Measurements from ENCODE around the gene RAB14.

RAB14 gene

GRCh38 chr9:121201738-121202533 lies at the start of gene RAB14:
Gene RAB14 (minus strand): TSS chr9:121201869. CDS start chr9:121193412, 8,457 bp downstream.
- peak; percentile 98 for DNase-seq (ENCODE audit: low read depth)
- H3K4me3 ChIP-seq (ENCODE audit: low read length): peak within 1 kb of the TSS; percentile 86
- TF ChIP-seq CTCF (IDR thresholded peaks at IDR 0.05; ENCODE audit: insufficient read depth, low read depth, low read length, missing control alignments): peak; percentile 59

GRCh38 chr9:121249563-121249962 lies 47.9 kb upstream of the RAB14 start:
- no peak for DNase-seq (ENCODE audit: low read depth)
- H3K4me3 ChIP-seq (ENCODE audit: low read length): no peak overlapping the region
- TF ChIP-seq CTCF (IDR thresholded peaks at IDR 0.05; ENCODE audit: insufficient read depth, low read depth, low read length, missing control alignments): no peak

- H3K4me3 ChIP-seq (ENCODE audit: low read length): no peak overlapping the region
- TF ChIP-seq CTCF (IDR thresholded peaks at IDR 0.05; ENCODE audit: insufficient read depth, low read depth, low read length, missing control alignments): no peak
- peak; percentile 30 for DNase-seq (ENCODE audit: low read depth)
Measured at GRCh38 chr9:121246821-121247561, 45.3 kb upstream of the RAB14 start.

GRCh38 chr9:121242959-121243346 lies 41.3 kb upstream of the RAB14 start:
- DNase-seq (ENCODE audit: low read depth): no peak

GRCh38 chr9:121242219-121242958 lies 40.7 kb upstream of the RAB14 start:
- DNase-seq (ENCODE audit: low read depth): peak; percentile 39
- TF ChIP-seq CTCF (IDR thresholded peaks at IDR 0.05; ENCODE audit: insufficient read depth, low read depth, low read length, missing control alignments): no peak
- no peak overlapping the region for H3K4me3 ChIP-seq (ENCODE audit: low read length)

More at GRCh38 chr9:121242959-121243346, 41.3 kb upstream of the RAB14 start:
- TF ChIP-seq CTCF (IDR thresholded peaks at IDR 0.05; ENCODE audit: insufficient read depth, low read depth, low read length, missing control alignments): no peak
- no peak overlapping the region for H3K4me3 ChIP-seq (ENCODE audit: low read length)

GRCh38 chr9:121240472-121241135 lies 38.9 kb upstream of the RAB14 start:
- no peak for TF ChIP-seq CTCF (IDR thresholded peaks at IDR 0.05; ENCODE audit: insufficient read depth, low read depth, low read length, missing control alignments)
- DNase-seq (ENCODE audit: low read depth): no peak
- no peak overlapping the region for H3K4me3 ChIP-seq (ENCODE audit: low read length)

Data from epithelial cell of esophagus (primary cell).